ENCODE data around the gene ZNF536. TPM values are rescaled to one million over a fixed set of nuclear protein-coding genes. Genes with fewer than 3 reads are reported as not detected.

ZNF536 gene
- total RNA-seq, 1 experiment from 2014 or later = not detected

DNA sequence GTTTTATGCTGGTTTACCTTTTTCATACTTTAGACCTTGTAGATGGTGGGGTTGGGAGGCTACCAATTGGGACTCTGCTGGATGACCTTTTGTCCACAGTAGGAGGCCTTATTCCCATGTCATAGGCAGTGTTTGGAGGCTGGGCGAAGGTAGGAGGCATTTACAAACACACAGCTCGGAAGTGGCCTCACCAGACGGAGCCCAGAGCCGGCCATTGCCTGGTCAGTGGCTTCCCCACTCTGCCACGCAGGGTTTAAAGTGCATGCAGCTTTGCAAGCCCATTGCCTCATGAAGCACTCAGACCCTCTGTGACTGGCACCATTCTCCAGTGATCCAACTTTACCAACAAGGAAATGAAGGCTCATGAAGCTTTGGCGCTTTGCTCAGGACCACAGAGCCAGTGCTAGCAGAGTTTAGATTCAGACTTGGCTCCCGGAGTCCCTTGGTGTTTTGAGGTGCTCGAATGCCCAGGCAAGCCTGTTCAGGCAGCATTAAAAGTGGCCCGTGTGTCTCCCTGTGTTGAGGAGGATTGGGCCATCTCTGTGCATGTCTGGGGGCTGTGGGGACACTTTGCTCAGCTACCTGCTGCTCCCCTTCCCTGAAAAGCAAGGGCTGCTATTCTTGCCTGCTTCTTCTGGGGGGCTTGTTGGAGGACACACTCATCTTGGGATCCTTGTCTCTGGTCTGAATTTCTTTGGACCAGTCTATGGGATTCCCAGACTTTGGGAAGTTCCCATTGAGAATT lies 148.7 kb downstream of the ZNF536 start:
- TF ChIP-seq CTCF (conservative IDR thresholded peaks at IDR 0.05) = no peak
- Mint-ChIP-seq H3K9me3 (no peaks in the 10 kb centered on the region), H3K27me3 (ENCODE audit: low read depth) (peaks cover 2% of the 10 kb centered on the region; the same call in 1 of the 2 replicates), H3K27ac (peak overlapping the region in 1 of 3 experiments; percentile 93; a peak in 2 of 7 replicates), H3K4me1 (peaks cover 15 to 18% of the 10 kb centered on the region in 2 experiments), H3K4me3 (no peak overlapping the region), H3K36me3 (ENCODE audit: insufficient read depth in 1 of 3, low read depth in 3 of 3) (no peaks in the 10 kb centered on the region)
- H4K91ac ChIP-seq (ENCODE audit: insufficient read length, low read depth, low read length) = no peak overlapping the region
- no CpG with 5 or more reads among the region's 9 CpGs for WGBS (ENCODE audit: extremely low coverage, insufficient read length, low lambda C conversion rate)
- no peak for DNase-seq
- no peak overlapping the region for H2BK12ac ChIP-seq (ENCODE audit: insufficient read length, low read depth, low read length)
- no peak overlapping the region for H3K4ac ChIP-seq (ENCODE audit: low read depth, low read length)
- H3K27ac ChIP-seq (ENCODE audit: insufficient read length, low read depth, low read length) = no peak overlapping the region
- H2BK20ac ChIP-seq (ENCODE audit: low read depth, low read length, poor library complexity, severe bottlenecking) = no peak overlapping the region
- no peaks in the 10 kb centered on the region for H3K79me1 ChIP-seq (ENCODE audit: insufficient read depth, low read depth, low read length, poor library complexity, severe bottlenecking)
- H3K79me2 ChIP-seq (ENCODE audit: insufficient read depth, low read length) = no peaks in the 10 kb centered on the region
- H3K4me1 ChIP-seq (ENCODE audit: insufficient read depth, low read length) = peaks cover 3% of the 10 kb centered on the region; the same call in 1 of the 2 replicates
- H2BK120ac ChIP-seq (ENCODE audit: low read depth, low read length, poor library complexity, severe bottlenecking) = no peak overlapping the region
- no peak overlapping the region for H3K14ac ChIP-seq (ENCODE audit: insufficient read depth, low read length)
- no peaks in the 10 kb centered on the region for H3K9me3 ChIP-seq (ENCODE audit: control insufficient read depth, low read depth, low read length)
- no peaks in the 10 kb centered on the region for H4K20me1 ChIP-seq (ENCODE audit: control insufficient read depth, insufficient read depth, insufficient read length)
- H2BK5ac ChIP-seq (ENCODE audit: insufficient read length, low read length) = no peak overlapping the region
- no peaks in the 10 kb centered on the region for H3K23me2 ChIP-seq (ENCODE audit: insufficient read length, low read depth, low read length, poor library complexity, severe bottlenecking)
- no peak overlapping the region for H3K56ac ChIP-seq (ENCODE audit: insufficient read length, low read depth, low read length)
- no peak overlapping the region for H2AFZ ChIP-seq (ENCODE audit: low read length)
- no peak overlapping the region for H2AK5ac ChIP-seq (ENCODE audit: insufficient read length, low read length)
- no peak overlapping the region for H4K8ac ChIP-seq (replicated peaks; ENCODE audit: insufficient read length, low read depth, low read length)
- no peak overlapping the region for H3K4me2 ChIP-seq (ENCODE audit: insufficient read depth, insufficient read length, low read length)
- H3K23ac ChIP-seq (ENCODE audit: insufficient read length, low read depth, low read length) = no peak overlapping the region
- H3K18ac ChIP-seq (ENCODE audit: insufficient read length, low read depth, low read length) = no peak overlapping the region
- no peaks in the 10 kb centered on the region for H3K27me3 ChIP-seq (ENCODE audit: insufficient read depth, low read length)
- H4K5ac ChIP-seq (ENCODE audit: insufficient read length, low read depth, low read length) = no peak overlapping the region
- H3T11ph ChIP-seq (ENCODE audit: low read length) = no peak overlapping the region
- no peak overlapping the region for H2BK15ac ChIP-seq (ENCODE audit: low read depth, low read length)
- no peak overlapping the region for H3K9ac ChIP-seq (ENCODE audit: extremely low read depth, insufficient read length, low read length)

Measured in H9 (cell line).